ENCODE data around the gene FHDC1.
A peak's percentile ranks its signal among the peaks of the same experiment; 100 is the strongest.

Gene FHDC1

GRCh38 chr4:152983221-152983620, 47.1 kb downstream of the FHDC1 start:
- TF ChIP-seq REST (IDR thresholded peaks at IDR 0.05; ENCODE audit: insufficient read depth in 1 of 2, low read depth in 2 of 2, low read length in 2 of 2) (peak; percentile 81 to 91), POLR2AphosphoS5 (IDR thresholded peaks at IDR 0.05; ENCODE audit: low read depth, low read length) (no peak), FOXP2 (optimal IDR thresholded peaks at IDR 0.05; ENCODE audit: borderline replicate concordance, extremely low read depth, extremely low read length, insufficient read depth) (no peak)

GRCh38 chr4:152983774-152984411, 47.8 kb downstream of the FHDC1 start:
- no peak for TF ChIP-seq POLR2AphosphoS5 (IDR thresholded peaks at IDR 0.05; ENCODE audit: low read depth, low read length)
- TF ChIP-seq FOXP2 (optimal IDR thresholded peaks at IDR 0.05; ENCODE audit: borderline replicate concordance, extremely low read depth, extremely low read length, insufficient read depth) = no peak
- no peak for TF ChIP-seq REST (IDR thresholded peaks at IDR 0.05; ENCODE audit: insufficient read depth in 1 of 2, low read depth in 2 of 2, low read length in 2 of 2)
- TF ChIP-seq TAF1 (IDR thresholded peaks at IDR 0.05; ENCODE audit: borderline replicate concordance, insufficient read depth, low read length) = no peak
- TF ChIP-seq SIN3A (IDR thresholded peaks at IDR 0.05; ENCODE audit: borderline replicate concordance, insufficient read depth, low read length) = no peak

- TF ChIP-seq POLR2AphosphoS5 (IDR thresholded peaks at IDR 0.05; ENCODE audit: low read depth, low read length) = no peak
- TF ChIP-seq REST (IDR thresholded peaks at IDR 0.05; ENCODE audit: insufficient read depth in 1 of 2, low read depth in 2 of 2, low read length in 2 of 2) = no peak
- no peak for TF ChIP-seq TAF1 (IDR thresholded peaks at IDR 0.05; ENCODE audit: borderline replicate concordance, insufficient read depth, low read length)
- no peak for TF ChIP-seq FOXP2 (optimal IDR thresholded peaks at IDR 0.05; ENCODE audit: borderline replicate concordance, extremely low read depth, extremely low read length, insufficient read depth)
- TF ChIP-seq SIN3A (IDR thresholded peaks at IDR 0.05; ENCODE audit: borderline replicate concordance, insufficient read depth, low read length) = no peak
Observed at GRCh38 chr4:152988721-152989553, 52.8 kb downstream of the FHDC1 start.

GRCh38 chr4:152989554-152989970, 53.4 kb downstream of the FHDC1 start:
- TF ChIP-seq REST (IDR thresholded peaks at IDR 0.05; ENCODE audit: insufficient read depth in 1 of 2, low read depth in 2 of 2, low read length in 2 of 2) (no peak), FOXP2 (optimal IDR thresholded peaks at IDR 0.05; ENCODE audit: borderline replicate concordance, extremely low read depth, extremely low read length, insufficient read depth) (no peak), SIN3A (IDR thresholded peaks at IDR 0.05; ENCODE audit: borderline replicate concordance, insufficient read depth, low read length) (no peak), POLR2AphosphoS5 (IDR thresholded peaks at IDR 0.05; ENCODE audit: low read depth, low read length) (no peak), TAF1 (IDR thresholded peaks at IDR 0.05; ENCODE audit: borderline replicate concordance, insufficient read depth, low read length) (no peak)
